ENCODE results near the gene CDK19.

Gene CDK19

DNA sequence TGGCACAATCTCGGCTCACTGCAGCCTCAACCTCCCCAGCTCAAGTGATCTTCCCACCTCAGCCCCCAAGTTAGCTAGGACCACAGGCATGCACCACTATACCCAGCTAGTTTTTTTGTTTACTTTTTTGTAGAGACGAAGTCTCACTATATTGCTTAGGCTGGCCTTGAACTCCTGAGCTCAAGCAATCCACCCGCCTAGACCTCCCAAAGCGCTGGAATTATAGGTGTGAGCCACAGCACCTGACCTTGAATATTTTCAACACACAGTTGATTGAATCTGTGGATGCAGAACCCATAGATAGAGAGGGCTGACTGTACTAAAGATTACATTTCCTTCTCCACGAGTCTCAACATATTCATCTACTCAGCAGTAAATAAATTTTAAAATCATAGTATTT is 15.6 kb downstream of the CDK19 start:
- Histone ChIP-seq H3K9ac (ENCODE audit: low read length) (no peak overlapping the region), H3K9me2 (ENCODE audit: low read depth, low read length) (no peaks in the 10 kb centered on the region), H3K4me2 (ENCODE audit: low read length) (no peak overlapping the region), H3K79me2 (ENCODE audit: insufficient read depth, low read length) (peaks cover 67% of the 10 kb centered on the region), H3K4me3 (ENCODE audit: low read depth, low read length, poor library complexity, severe bottlenecking) (no peak overlapping the region), H3K27me3 (ENCODE audit: insufficient read depth, low read length) (no peaks in the 10 kb centered on the region), H4K20me1 (ENCODE audit: insufficient read depth, low read length) (no peaks in the 10 kb centered on the region), H3F3A (ENCODE audit: insufficient read depth, low read length) (no peaks in the 10 kb centered on the region), H3K9me3 (ENCODE audit: low read length) (peaks cover 6% of the 10 kb centered on the region; the same call in 1 of the 2 replicates), H2AFZ (ENCODE audit: low read length) (no peak overlapping the region), H3K27ac (ENCODE audit: low read depth, low read length, poor library complexity, severe bottlenecking) (no peak overlapping the region), H3K4me1 (ENCODE audit: insufficient read depth, low read length, severe bottlenecking) (peaks cover 19% of the 10 kb centered on the region), H3K36me3 (ENCODE audit: insufficient read depth, low read length) (peaks cover 6% of the 10 kb centered on the region; the same call in 1 of the 2 replicates)
- TF ChIP-seq EZH2 (IDR thresholded peaks at IDR 0.05; ENCODE audit: borderline replicate concordance, low read length), result no peak
- TF ChIP-seq, protein P1, sequence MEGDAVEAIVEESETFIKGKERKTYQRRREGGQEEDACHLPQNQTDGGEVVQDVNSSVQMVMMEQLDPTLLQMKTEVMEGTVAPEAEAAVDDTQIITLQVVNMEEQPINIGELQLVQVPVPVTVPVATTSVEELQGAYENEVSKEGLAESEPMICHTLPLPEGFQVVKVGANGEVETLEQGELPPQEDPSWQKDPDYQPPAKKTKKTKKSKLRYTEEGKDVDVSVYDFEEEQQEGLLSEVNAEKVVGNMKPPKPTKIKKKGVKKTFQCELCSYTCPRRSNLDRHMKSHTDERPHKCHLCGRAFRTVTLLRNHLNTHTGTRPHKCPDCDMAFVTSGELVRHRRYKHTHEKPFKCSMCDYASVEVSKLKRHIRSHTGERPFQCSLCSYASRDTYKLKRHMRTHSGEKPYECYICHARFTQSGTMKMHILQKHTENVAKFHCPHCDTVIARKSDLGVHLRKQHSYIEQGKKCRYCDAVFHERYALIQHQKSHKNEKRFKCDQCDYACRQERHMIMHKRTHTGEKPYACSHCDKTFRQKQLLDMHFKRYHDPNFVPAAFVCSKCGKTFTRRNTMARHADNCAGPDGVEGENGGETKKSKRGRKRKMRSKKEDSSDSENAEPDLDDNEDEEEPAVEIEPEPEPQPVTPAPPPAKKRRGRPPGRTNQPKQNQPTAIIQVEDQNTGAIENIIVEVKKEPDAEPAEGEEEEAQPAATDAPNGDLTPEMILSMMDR (IDR thresholded peaks at IDR 0.05; ENCODE audit: low read length), result no peak

DNA sequence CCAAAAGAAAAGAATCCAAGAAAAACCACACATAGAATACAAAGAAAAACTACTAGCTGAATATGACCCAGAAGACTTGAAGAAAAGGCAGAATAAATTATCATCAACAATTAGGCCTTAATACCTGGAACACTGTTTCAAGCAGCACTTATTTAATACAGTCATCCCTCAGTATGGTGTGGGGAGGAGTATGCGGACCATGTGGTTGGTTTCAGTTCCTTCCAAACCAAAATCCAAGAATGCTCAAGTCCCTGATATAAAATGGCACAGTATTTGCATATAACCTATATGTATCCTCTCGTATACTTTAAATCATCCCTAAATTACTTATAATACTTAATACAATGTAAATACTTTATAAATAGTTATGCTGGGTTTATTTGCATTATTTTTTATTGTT is 16.1 kb downstream of the CDK19 start:
- Histone ChIP-seq H3K79me2 (ENCODE audit: insufficient read depth, low read length) (peaks cover 66% of the 10 kb centered on the region), H2AFZ (ENCODE audit: low read length) (no peak overlapping the region), H3K4me2 (ENCODE audit: low read length) (no peak overlapping the region), H3F3A (ENCODE audit: insufficient read depth, low read length) (no peaks in the 10 kb centered on the region), H3K4me1 (ENCODE audit: insufficient read depth, low read length, severe bottlenecking) (peaks cover 19% of the 10 kb centered on the region), H3K27ac (ENCODE audit: low read depth, low read length, poor library complexity, severe bottlenecking) (no peak overlapping the region), H3K27me3 (ENCODE audit: insufficient read depth, low read length) (no peaks in the 10 kb centered on the region), H3K9me3 (ENCODE audit: low read length) (peaks cover 6% of the 10 kb centered on the region; the same call in 1 of the 2 replicates), H3K9ac (ENCODE audit: low read length) (no peak overlapping the region), H3K9me2 (ENCODE audit: low read depth, low read length) (no peaks in the 10 kb centered on the region), H3K4me3 (ENCODE audit: low read depth, low read length, poor library complexity, severe bottlenecking) (no peak overlapping the region), H3K36me3 (ENCODE audit: insufficient read depth, low read length) (peaks cover 6% of the 10 kb centered on the region; the same call in 1 of the 2 replicates), H4K20me1 (ENCODE audit: insufficient read depth, low read length) (no peaks in the 10 kb centered on the region)
- TF ChIP-seq EZH2 (IDR thresholded peaks at IDR 0.05; ENCODE audit: borderline replicate concordance, low read length), result no peak
- TF ChIP-seq, protein P1 (IDR thresholded peaks at IDR 0.05; ENCODE audit: low read length), result no peak

DNA sequence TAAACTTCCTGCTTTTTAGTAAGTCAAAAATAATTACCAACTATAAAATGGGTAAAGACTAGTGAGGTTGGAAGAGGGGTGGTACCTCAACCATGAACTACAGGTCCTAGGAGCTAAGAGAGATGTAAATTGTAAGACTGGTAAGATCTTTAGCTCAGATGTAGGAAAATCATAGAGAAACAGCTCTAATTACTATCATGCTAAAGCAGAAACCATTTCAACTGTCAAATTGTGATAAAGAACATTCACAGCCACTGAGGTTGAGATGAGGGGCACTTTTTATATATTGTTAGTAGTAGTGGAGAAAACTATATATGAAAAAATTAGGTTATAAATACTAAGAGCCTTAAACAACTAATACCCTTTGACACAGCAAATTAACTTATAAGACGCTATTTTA is 20.0 kb downstream of the CDK19 start:
- no peak overlapping the region for H3K4me2 ChIP-seq (ENCODE audit: low read length)
- H3K36me3 ChIP-seq (ENCODE audit: insufficient read depth, low read length), result no peaks in the 10 kb centered on the region
- no peaks in the 10 kb centered on the region for H4K20me1 ChIP-seq (ENCODE audit: insufficient read depth, low read length)
- no peak for TF ChIP-seq EZH2 (IDR thresholded peaks at IDR 0.05; ENCODE audit: borderline replicate concordance, low read length)
- TF ChIP-seq, protein P1 (IDR thresholded peaks at IDR 0.05; ENCODE audit: low read length), result no peak
- peaks cover 39% of the 10 kb centered on the region for H3K79me2 ChIP-seq (ENCODE audit: insufficient read depth, low read length)
- H3K9me2 ChIP-seq (ENCODE audit: low read depth, low read length), result no peaks in the 10 kb centered on the region
- H3K27me3 ChIP-seq (ENCODE audit: insufficient read depth, low read length), result no peaks in the 10 kb centered on the region
- peaks cover 13% of the 10 kb centered on the region for H3K4me1 ChIP-seq (ENCODE audit: insufficient read depth, low read length, severe bottlenecking)
- H3K4me3 ChIP-seq (ENCODE audit: low read depth, low read length, poor library complexity, severe bottlenecking), result no peak overlapping the region
- H3K9me3 ChIP-seq (ENCODE audit: low read length), result no peaks in the 10 kb centered on the region
- no peak overlapping the region for H3K9ac ChIP-seq (ENCODE audit: low read length)
- no peaks in the 10 kb centered on the region for H3F3A ChIP-seq (ENCODE audit: insufficient read depth, low read length)
- no peak overlapping the region for H3K27ac ChIP-seq (ENCODE audit: low read depth, low read length, poor library complexity, severe bottlenecking)
- no peak overlapping the region for H2AFZ ChIP-seq (ENCODE audit: low read length)

Data from OCI-LY1 (cell line).